Measurements from ENCODE around the gene TSPO2. TPM values are rescaled to one million over a fixed set of nuclear protein-coding genes. Genes with fewer than 3 reads are reported as not detected.
A peak's percentile ranks its signal among the peaks of the same experiment; 100 is the strongest.

The TSPO2 gene
- total and polyA plus RNA-seq, 2 donors (not counting 3 experiments of a cell fraction or from before 2014, with no cell fraction given): not detected

- Histone ChIP-seq H4K20me1 (replicated peaks; ENCODE audit: control insufficient read depth, extremely low read depth, insufficient read depth, low read length) (peaks cover 2% of the 10 kb centered on the region), H3K9ac (replicated peaks; ENCODE audit: extremely low read depth, insufficient read depth, low read length) (peak overlapping the region; percentile 96), H3K4me2 (ENCODE audit: insufficient read depth, low read length) (peak overlapping the region; percentile 94), H2AFZ (ENCODE audit: low read depth, low read length) (peak overlapping the region; percentile 33), H3K4me1 (ENCODE audit: control insufficient read depth, extremely low read depth, insufficient read depth, low read length) (peaks cover 21% of the 10 kb centered on the region), H3K27me3 (ENCODE audit: control insufficient read depth in 2 of 2, insufficient read depth in 2 of 2, low read length in 2 of 2) (no peaks in the 10 kb centered on the region), H3K79me2 (ENCODE audit: control insufficient read depth, insufficient read depth, low read length) (peaks cover 50% of the 10 kb centered on the region), H3K4me3 (replicated peaks in 1 of 3; ENCODE audit: insufficient read depth in 1 of 3, low read depth in 1 of 3, low read length in 3 of 3) (peak overlapping the region; percentile 73 to 88 (median 82)), H3K27ac (ENCODE audit: insufficient read depth, low read depth, low read length) (peak overlapping the region; percentile 96), H3K36me3 (ENCODE audit: control insufficient read depth in 2 of 2, extremely low read depth in 1 of 2, insufficient read depth in 2 of 2, low read length in 2 of 2) (no peaks in the 10 kb centered on the region), H3K9me3 (replicated peaks; ENCODE audit: control insufficient read depth, insufficient read depth, low read length) (no peaks in the 10 kb centered on the region), H3K9me1 (replicated peaks; ENCODE audit: control insufficient read depth, extremely low read depth, insufficient read depth, low read length) (no peaks in the 10 kb centered on the region)
- peak; percentile 92 for TF ChIP-seq POLR2A (IDR thresholded peaks at IDR 0.05; ENCODE audit: low read depth, low read length)
- TF ChIP-seq CTCF (IDR thresholded peaks at IDR 0.05; ENCODE audit: extremely low read depth in 1 of 2, insufficient read depth in 1 of 2, low read depth in 1 of 2, low read length in 2 of 2): peak; percentile 11 to 29
- no peak for TF ChIP-seq FOS (IDR thresholded peaks at IDR 0.05; ENCODE audit: borderline replicate concordance, insufficient read depth, low read length)
- TF ChIP-seq POLR2AphosphoS5 (IDR thresholded peaks at IDR 0.05; ENCODE audit: insufficient read depth, low read depth, low read length): peak; percentile 85
- peak; percentile 88 for DNase-seq (ENCODE audit: low read depth, low spot score)
- peak; percentile 97 for FAIRE-seq
- ChIA-PET POLR2A (interaction anchor here (1.2 kb wide), 1 partner anchor 76 kb away, joined by 3 read pairs; no protein-coding TSS in a partner anchor), CTCF (interaction anchor here (1.0 to 1.1 kb wide), 3 partner anchors 18 to 109 kb away, joined by 3 to 9 read pairs (median 5); no protein-coding TSS in a partner anchor)
- dilution Hi-C loops (cut with MboI; ENCODE audit: extremely low pct_ligation_motif_present, low sequenced_read_pairs): no loop called here
- intact Hi-C loops (cut with micrococcal nuclease): loop anchor here (1.0 to 5.0 kb wide), 3 partner anchors 24 to 244 kb away; no protein-coding TSS in a partner anchor
- BruUV-seq (replicated peaks): no TSS peak
Measured at GRCh38 chr6:41073203-41073967, 31.1 kb downstream of the TSPO2 start.
